Ramos (cell line): Measurements from ENCODE around the gene TIMELESS.

Experiments used
- in situ Hi-C: fragments of 300-500 bp; cut with MboI; formaldehyde crosslinking; loops from one replicate; pipeline ENCODE4 v1.14.3; 2022; ENCODE audit warnings: low sequenced_read_pairs; ENCODE audit not compliant: unreplicated experiment

The TIMELESS gene

GRCh38 chr12:56373515-56373914 lies 75.7 kb downstream of the TIMELESS start:
- in situ Hi-C loops = no loop called here

GRCh38 chr12:56366948-56367347 lies 82.3 kb downstream of the TIMELESS start:
- in situ Hi-C loops = loop anchor here (5.0 kb wide), 1 partner anchor 85 kb away; the partner anchor contains the start of gene MIP
